ENCODE results near the gene VWF. TPM values are rescaled to one million over a fixed set of nuclear protein-coding genes. Genes with fewer than 3 reads are reported as not detected.

Gene VWF
- total RNA-seq, 1 experiment from 2014 or later: 0.34 TPM

DNA sequence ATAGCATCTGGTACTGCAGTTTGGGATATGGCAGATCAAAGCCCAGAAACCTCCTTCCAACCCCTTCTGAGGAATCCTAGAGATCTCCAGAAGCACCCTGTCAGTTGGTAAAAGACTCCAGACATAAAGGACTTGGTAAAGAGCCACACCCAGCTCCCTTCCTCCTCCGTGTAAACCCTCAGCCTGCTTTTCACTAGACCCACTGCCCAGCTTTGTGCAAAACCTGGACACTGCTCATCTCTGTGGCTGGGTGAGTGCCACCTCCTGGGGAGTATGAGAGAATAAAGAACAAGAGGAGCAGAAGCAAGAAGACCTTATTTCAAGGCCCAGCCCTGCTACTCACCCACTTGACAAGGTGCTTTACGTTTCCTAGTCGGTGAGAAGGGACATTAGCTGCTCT, 212.5 kb downstream of the VWF start:
- in situ Hi-C loops (cut with HindIII; ENCODE audit: low sequenced_read_pairs): no loop called here
- DNase-seq (ENCODE audit: low spot score): no peak

DNA sequence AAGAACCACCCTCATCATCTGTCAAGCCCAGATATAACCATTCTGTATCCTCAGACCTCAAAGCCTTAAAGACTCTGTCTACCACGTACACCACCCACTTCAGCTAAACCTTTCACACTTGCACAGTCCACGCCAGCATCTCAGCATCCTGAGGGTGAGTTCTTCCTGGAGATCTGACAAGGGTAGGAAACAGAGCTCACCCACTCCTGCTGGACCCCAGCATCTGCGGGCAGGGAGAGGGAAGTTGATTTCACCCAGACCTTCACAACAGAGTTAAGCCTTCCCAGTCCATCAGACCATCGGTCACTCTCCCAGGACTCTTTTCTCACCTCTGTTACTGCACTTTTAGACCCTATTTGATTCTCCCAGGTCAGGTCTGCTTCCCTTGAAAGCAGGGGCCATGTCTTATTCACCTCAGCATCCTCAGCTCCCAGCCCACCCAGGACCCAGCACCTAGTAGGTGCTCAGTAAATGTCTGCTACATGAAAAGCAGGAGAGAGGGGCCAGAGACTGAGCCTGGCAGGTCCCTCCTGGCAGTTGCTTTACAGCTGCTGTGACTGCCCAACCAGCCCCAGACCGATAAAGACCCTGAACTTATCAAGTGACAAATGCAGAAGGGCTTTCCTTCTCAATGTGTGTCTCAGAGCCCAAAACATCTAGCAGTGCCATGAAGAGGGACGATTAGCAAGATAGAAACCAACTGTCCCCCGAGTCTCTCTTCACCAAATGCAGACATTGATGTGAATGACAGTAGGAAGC, 213.5 kb downstream of the VWF start:
- in situ Hi-C loops (cut with HindIII; ENCODE audit: low sequenced_read_pairs): no loop called here
- DNase-seq (ENCODE audit: low spot score): no peak

GRCh38 chr12:5909560-5909959, 214.9 kb downstream of the VWF start:
- in situ Hi-C loops (cut with HindIII; ENCODE audit: low sequenced_read_pairs): no loop called here
- DNase-seq (ENCODE audit: low spot score): no peak

DNA sequence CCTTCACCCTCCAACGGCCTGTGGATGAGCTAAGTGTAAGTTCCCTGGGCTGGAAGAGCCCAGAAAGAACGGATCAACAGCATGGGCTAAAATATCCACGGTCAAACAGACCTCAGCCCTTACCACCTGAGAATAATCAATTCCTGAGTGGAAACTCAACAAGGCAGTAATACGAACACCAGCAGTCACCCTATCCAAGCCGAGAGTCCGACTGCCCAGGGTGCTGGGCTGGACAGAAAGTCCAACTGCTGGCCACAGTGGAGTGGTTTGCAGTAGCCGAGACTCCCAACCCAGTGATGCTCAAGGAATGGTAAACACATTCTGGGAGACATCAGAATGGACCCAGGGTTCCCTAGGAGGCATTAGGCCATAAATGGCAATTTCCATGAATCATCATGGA, 216.2 kb downstream of the VWF start:
- in situ Hi-C loops (cut with HindIII; ENCODE audit: low sequenced_read_pairs): no loop called here
- DNase-seq (ENCODE audit: low spot score): no peak

- in situ Hi-C loops (cut with HindIII; ENCODE audit: low sequenced_read_pairs): no loop called here
- DNase-seq (ENCODE audit: low spot score): no peak
Observed at GRCh38 chr12:5907807-5908206, 216.7 kb downstream of the VWF start.

DNA sequence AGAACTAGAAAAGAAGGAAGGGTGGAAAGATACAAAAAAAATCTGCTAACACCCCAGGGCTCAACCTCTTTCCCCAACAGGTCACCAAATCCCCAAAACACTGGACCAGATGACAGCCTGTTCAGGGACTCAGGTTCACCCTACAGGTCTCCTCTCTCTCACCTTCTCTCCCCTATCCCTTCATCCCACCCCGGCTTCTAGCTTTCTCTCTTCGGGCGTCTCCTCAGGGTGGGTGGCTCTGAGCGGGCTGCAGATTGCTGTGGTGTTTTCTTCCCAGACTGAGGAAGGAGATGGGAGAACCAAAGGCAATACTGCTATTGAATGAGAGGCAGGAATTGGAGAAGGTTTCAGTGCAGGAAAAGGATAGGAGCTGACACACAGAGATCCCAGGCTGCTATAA, 218.7 kb downstream of the VWF start:
- DNase-seq (ENCODE audit: low spot score): no peak
- in situ Hi-C loops (cut with HindIII; ENCODE audit: low sequenced_read_pairs): no loop called here

- no peak for DNase-seq (ENCODE audit: low spot score)
- in situ Hi-C loops (cut with HindIII; ENCODE audit: low sequenced_read_pairs): no loop called here
Observed at GRCh38 chr12:5904969-5905368, 219.5 kb downstream of the VWF start.

GRCh38 chr12:5904441-5904840, 220.0 kb downstream of the VWF start:
- no peak for DNase-seq (ENCODE audit: low spot score)
- in situ Hi-C loops (cut with HindIII; ENCODE audit: low sequenced_read_pairs): no loop called here

GRCh38 chr12:5902736-5903135, 221.7 kb downstream of the VWF start:
- in situ Hi-C loops (cut with HindIII; ENCODE audit: low sequenced_read_pairs): no loop called here

GRCh38 chr12:5901416-5901815, 223.1 kb downstream of the VWF start:
- in situ Hi-C loops (cut with HindIII; ENCODE audit: low sequenced_read_pairs): no loop called here
- DNase-seq (ENCODE audit: low spot score): no peak

More at GRCh38 chr12:5902736-5903135, 221.7 kb downstream of the VWF start:
- no peak for DNase-seq (ENCODE audit: low spot score)

- in situ Hi-C loops (cut with HindIII; ENCODE audit: low sequenced_read_pairs): no loop called here
- no peak for DNase-seq (ENCODE audit: low spot score)
Observed at GRCh38 chr12:5900533-5901205, 223.8 kb downstream of the VWF start.

- in situ Hi-C loops (cut with HindIII; ENCODE audit: low sequenced_read_pairs): no loop called here
- no peak for DNase-seq (ENCODE audit: low spot score)
Observed at GRCh38 chr12:5900076-5900475, 224.4 kb downstream of the VWF start.

DNA sequence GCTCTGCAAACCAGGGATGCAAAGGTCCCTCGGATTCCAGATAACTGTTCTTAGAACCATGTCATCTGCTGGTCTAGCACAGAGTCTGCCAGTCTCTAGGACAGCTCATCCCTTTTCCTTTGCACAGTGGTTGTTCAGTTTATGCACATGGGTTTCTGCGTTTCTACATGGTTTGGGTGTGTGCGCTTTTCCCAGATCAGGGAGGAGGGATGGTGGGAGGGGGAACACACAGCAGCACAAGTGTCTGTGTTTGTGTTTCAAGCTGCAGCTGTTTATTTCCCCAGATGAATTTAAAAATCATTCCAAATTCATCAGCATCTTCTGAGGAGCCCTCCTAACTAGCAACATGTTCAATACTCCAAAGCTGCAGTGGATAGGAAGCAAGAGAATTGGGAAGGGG, 224.8 kb downstream of the VWF start:
- in situ Hi-C loops (cut with HindIII; ENCODE audit: low sequenced_read_pairs): no loop called here
- no peak for DNase-seq (ENCODE audit: low spot score)

DNA sequence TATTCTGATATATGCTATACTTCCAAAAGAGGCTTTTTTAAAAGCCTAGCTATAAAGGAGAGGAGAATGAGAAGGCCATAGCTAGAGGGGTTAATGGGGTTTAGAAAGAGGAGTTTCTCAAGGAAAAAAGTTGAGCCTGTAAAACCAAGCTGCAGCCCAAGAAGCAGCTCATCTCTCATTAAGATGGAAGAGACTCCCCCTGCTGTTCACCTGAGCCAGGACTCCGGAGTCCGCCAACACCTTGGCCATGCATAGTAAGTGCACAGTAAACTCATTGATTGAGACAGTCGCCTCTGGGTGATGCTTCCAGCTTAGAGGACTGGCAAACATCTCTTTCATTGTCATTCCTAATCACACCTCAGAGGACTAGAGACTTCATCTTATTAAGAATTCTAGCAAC, 225.6 kb downstream of the VWF start:
- DNase-seq (ENCODE audit: low spot score): no peak
- in situ Hi-C loops (cut with HindIII; ENCODE audit: low sequenced_read_pairs): no loop called here

Other genes with a start within 250 kb of the VWF start
- not detected in 2 replicates for gene ANO2, start 179.4 kb downstream of the VWF start, total RNA-seq (2014; rRNA removed; shearing (Covaris generic))
- 34.3 and 46.6 TPM in 2 replicates for gene CD9, start 75.7 kb upstream of the VWF start, total RNA-seq (2014; rRNA removed; shearing (Covaris generic))
- gene PLEKHG6, start 186.0 kb upstream of the VWF start, total RNA-seq (2014; rRNA removed; shearing (Covaris generic)): 0.06 and 0.14 TPM in 2 replicates
- gene TNFRSF1A, start 217.4 kb upstream of the VWF start, total RNA-seq (2014; rRNA removed; shearing (Covaris generic)): 87.6 and 118 TPM in 2 replicates